Measurements from ENCODE around the gene NMT2.

GRCh38 chr10:15152556-15152955, 15.9 kb downstream of the NMT2 start:
- no peak for TF ChIP-seq CTCF (conservative IDR thresholded peaks at IDR 0.05)
- no peak for TF ChIP-seq ZFX (IDR thresholded peaks at IDR 0.05)
